Esophagus muscularis mucosa (tissue), 4 donors: ENCODE measurements around the gene RIMBP3B. TPM values are rescaled to one million over a fixed set of nuclear protein-coding genes. Genes with fewer than 3 reads are reported as not detected.
"Not testable (repeated sequence)": the region's sequence is repeated elsewhere in the genome, so short reads cannot be mapped to it uniquely, and the experiment has no call there.

Source experiments
- DNase-seq: peaks from one replicate; pipeline ENCODE4 v3.0.0-alpha.2; 2017; ENCODE audit errors: extremely low spot score
- H3K27ac ChIP-seq, 4 donors: fragments of 200-600 bp; sonication (generic); replicated peaks in 1 of 4; 1 replicate in 3 of 4; 2 replicates in 1 of 4; pipeline ENCODE4 v1.5.1; 2016 to 2019; ENCODE audit warnings: mild to moderate bottlenecking in 1 of 4
- H3K27me3 ChIP-seq, 4 donors: fragments of 200-600 bp; sonication (generic); one replicate each; pipeline versions ENCODE4 v1.5.1 to v1.6.0; 2016 to 2019
- H3K36me3 ChIP-seq, 4 donors: fragments of 200-600 bp; sonication (generic); one replicate each; pipeline ENCODE4 v1.5.1; 2016 to 2019
- H3K4me1 ChIP-seq, 4 donors: fragments of 200-600 bp; sonication (generic); one replicate each; pipeline ENCODE4 v1.5.1; 2016 to 2019
- H3K4me3 ChIP-seq, 4 donors: fragments of 200-600 bp; sonication (generic); 1 replicate in 2 of 4; 2 replicates in 2 of 4; pipeline ENCODE4 v1.5.1; 2016 to 2019; ENCODE audit warnings: mild to moderate bottlenecking in 4 of 4, moderate library complexity in 1 of 4
- H3K9me3 ChIP-seq, 4 donors: fragments of 200-600 bp; sonication (generic); 1 replicate in 3 of 4; 2 replicates in 1 of 4; pipeline ENCODE4 v1.5.1; 2016 to 2019
- WGBS: methylation state at CpG from one replicate; pipeline ENCODE4 v1.1.5; 2018; 5-methylcytosine and 5-hydroxymethylcytosine counted together
- intact Hi-C: fragments of 100-400 bp; cut with DNase I; formaldehyde crosslinking; loops from one replicate; pipeline ENCODE4 v1.15.1; 2023
- total RNA-seq, 4 donors: library from RNA; depleted of rRNA; stranded (reverse); fragments of >200 nt; gene quantifications; one replicate each; pipeline versions ENCODE4 v1.1.0 to v1.2.1, GENCODE V29; 2016

Gene RIMBP3B
- total RNA-seq, 4 donors from 2014 or later = under 0.01 to 0.11 TPM; not detected in 2

DNA sequence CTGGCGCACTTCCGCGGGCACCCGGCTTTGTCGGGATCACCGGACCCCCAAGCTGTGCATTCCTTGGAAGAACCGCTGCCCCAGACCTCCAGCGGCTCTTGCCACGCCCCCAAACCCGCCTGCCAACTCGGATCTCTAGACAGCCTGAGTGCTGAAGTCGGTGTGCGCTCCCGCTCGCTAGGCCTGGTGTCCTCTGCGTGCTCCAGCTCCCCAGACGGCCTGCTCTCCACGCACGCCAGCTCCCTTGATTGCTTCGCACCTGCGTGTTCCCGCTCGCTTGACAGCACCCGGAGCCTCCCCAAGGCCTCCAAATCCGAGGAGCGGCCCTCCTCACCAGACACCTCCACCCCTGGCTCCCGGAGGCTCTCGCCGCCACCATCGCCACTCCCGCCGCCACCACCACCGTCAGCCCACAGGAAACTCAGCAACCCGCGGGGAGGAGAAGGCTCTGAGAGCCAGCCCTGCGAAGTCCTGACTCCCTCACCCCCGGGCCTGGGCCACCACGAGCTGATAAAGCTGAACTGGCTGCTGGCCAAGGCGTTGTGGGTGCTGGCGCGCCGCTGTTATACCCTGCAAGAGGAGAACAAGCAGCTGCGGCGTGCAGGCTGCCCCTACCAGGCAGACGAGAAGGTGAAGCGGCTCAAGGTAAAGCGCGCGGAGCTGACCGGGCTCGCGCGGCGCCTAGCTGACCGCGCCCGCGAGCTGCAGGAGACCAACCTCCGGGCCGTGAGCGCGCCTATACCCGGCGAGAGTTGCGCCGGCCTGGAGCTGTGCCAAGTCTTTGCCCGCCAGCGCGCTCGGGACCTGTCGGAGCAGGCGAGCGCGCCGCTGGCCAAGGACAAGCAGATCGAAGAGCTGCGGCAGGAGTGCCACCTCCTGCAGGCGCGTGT, 1.2 kb downstream of the RIMBP3B start:
- H3K4me1 ChIP-seq, H3K27me3 ChIP-seq, DNase-seq, H3K9me3 ChIP-seq, intact Hi-C loops, H3K36me3 ChIP-seq, H3K27ac ChIP-seq, H3K4me3 ChIP-seq: not testable (repeated sequence)
- no CpG with 5 or more reads among the region's 79 CpGs for WGBS

- no CpG with 5 or more reads among the region's 7 CpGs for WGBS
- H3K27ac ChIP-seq, H3K36me3 ChIP-seq, H3K9me3 ChIP-seq, H3K27me3 ChIP-seq, H3K4me3 ChIP-seq, DNase-seq, intact Hi-C loops, H3K4me1 ChIP-seq: not testable (repeated sequence)
Observed at GRCh38 chr22:21389480-21389879, 5.9 kb downstream of the RIMBP3B start.

- H3K27me3 ChIP-seq, H3K27ac ChIP-seq, H3K36me3 ChIP-seq, H3K4me3 ChIP-seq, H3K4me1 ChIP-seq, DNase-seq, H3K9me3 ChIP-seq, intact Hi-C loops: not testable (repeated sequence)
- WGBS = no CpG with 5 or more reads among the region's 9 CpGs
Observed at GRCh38 chr22:21390013-21390412, 6.5 kb downstream of the RIMBP3B start.

DNA sequence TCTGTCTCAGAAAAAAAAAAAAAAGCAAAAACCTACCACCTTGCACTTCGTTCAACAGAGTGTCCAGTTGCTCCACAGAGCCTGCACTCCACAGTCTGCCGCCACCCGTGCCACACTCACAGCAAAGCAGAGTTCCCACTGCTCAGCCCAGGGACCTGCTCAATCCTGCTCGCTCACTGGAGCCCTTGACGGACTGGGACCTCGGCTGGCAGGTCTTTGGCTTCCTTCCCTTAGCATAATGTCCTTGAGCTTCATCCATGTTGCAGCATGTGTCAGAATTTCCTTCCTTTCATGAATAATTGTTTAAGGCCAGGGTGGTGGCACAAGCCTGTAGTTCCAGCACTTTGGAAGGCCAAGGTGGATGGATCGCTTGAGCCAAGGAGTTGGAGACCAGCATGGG, 11.1 kb downstream of the RIMBP3B start:
- intact Hi-C loops = not testable (repeated sequence)

DNA sequence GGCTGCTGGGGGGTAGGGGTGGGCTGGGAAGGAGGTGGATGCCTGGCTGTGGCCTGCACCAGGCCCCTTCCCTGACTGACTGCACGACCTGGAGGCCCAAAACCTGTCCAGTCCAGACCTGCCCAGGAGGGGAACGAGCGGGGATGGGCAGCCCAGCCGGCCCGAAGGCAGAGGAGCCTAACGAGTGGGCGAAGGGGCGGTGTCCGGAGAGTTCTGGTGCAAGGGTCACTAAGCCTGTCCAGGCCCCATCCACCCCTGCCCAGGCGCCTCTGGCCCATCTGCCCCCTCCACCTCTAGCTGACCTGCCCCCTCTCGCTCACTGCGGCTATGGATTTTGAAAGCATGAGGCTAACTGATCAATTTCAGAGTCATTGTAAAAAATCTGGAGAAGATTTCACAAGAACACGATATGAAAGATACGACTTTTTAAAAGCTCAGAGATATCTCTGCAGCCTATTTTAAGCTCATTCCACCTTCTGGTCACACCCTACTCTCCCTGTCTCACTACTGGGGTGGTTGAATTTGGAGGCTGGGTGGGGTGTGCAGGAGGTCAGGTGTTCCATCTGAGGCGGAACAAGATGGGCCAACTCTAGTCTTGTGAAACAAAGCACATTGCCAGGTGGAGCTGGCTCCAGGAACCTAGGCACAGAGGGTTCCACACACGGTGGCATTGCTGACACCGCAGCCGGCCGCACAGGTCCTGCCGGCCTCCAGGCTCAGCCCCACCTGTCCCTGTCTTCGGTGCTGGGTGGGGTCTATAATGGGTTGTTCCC, 17.8 kb downstream of the RIMBP3B start:
- DNase-seq, intact Hi-C loops, H3K4me3 ChIP-seq, H3K27me3 ChIP-seq, H3K4me1 ChIP-seq, H3K9me3 ChIP-seq, H3K27ac ChIP-seq, H3K36me3 ChIP-seq: not testable (repeated sequence)
- no CpG with 5 or more reads among the region's 21 CpGs for WGBS

More for the DNA sequence above, 11.1 kb downstream of the RIMBP3B start:
- DNase-seq, H3K9me3 ChIP-seq, H3K4me1 ChIP-seq, H3K4me3 ChIP-seq, H3K27ac ChIP-seq, H3K36me3 ChIP-seq, H3K27me3 ChIP-seq: not testable (repeated sequence)
- WGBS = no CpG with 5 or more reads among the region's 7 CpGs

GRCh38 chr22:21402763-21403314, 19.3 kb downstream of the RIMBP3B start:
- H3K27ac ChIP-seq, H3K36me3 ChIP-seq, H3K4me1 ChIP-seq, H3K9me3 ChIP-seq, H3K27me3 ChIP-seq, intact Hi-C loops, DNase-seq, H3K4me3 ChIP-seq: not testable (repeated sequence)
- WGBS = 50% methylated on average over 1 of the region's 5 CpGs

DNA sequence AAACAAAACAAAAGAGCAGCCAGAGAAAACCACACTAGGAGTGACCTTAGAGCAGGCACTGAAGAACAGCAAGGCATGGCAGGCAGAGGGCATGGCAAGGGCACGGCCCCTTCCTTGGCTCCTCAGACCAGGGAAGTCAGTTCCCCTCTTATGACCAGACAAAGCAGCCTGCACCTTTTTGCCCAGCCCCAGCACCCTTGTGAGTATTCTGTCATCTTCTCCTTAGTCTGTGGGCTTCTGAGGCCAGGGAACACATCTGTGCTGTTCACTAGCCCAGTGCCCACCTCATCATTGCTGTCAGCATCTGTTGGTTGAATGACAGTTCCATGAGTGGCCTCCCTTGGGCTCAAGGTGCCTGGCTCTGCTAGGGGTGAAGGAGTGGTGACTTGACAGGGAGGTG, 23.6 kb downstream of the RIMBP3B start:
- H3K9me3 ChIP-seq, H3K4me3 ChIP-seq, H3K36me3 ChIP-seq, H3K4me1 ChIP-seq, H3K27ac ChIP-seq, H3K27me3 ChIP-seq, intact Hi-C loops, DNase-seq: not testable (repeated sequence)
- WGBS = no CpG with 5 or more reads among the region's 1 CpG

DNA sequence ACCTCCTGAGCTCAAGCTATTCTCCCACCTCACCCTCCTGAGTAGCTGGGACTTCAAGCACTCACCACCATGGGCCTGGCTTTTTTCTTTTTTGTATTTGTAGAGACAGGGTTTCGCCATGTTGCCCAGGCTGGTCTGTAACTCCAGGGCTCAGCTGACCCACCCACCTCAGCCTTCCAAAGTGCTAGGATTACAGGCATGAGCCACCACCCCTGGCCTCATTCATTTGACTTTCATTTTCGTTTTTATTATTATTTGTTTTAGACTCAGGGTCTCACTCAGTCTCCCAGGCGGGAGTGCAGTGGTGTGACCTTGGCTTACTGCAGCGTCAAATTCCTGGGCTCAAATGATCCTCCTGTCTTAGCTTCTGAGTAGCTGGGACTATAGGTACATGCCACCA, 24.2 kb downstream of the RIMBP3B start:
- no CpG with 5 or more reads among the region's 4 CpGs for WGBS
- H3K27me3 ChIP-seq, intact Hi-C loops, H3K4me1 ChIP-seq, H3K9me3 ChIP-seq, DNase-seq, H3K4me3 ChIP-seq, H3K36me3 ChIP-seq, H3K27ac ChIP-seq: not testable (repeated sequence)

DNA sequence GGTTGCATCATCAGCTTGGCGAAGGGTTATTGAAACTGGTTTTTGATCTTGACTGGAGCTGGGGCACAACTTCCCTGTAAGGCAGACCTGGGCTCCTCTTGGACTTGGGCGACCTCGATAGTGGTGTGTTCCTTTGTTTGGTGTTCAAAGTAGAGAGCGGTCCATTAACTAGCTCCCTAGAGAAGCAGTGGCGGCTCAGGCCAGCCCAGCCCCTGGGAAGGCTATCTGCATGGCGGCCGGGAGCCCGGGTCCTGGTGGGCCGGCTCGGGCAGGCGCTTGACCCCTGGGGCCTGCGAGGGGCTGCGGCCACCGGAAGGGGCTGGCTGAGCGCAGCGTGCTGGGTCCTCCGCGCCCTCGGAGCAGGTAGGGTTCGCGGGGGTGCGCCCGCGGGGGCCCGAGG, 32.8 kb downstream of the RIMBP3B start:
- H3K9me3 ChIP-seq, H3K4me1 ChIP-seq, intact Hi-C loops, H3K27ac ChIP-seq, DNase-seq, H3K36me3 ChIP-seq, H3K4me3 ChIP-seq, H3K27me3 ChIP-seq: not testable (repeated sequence)
- no CpG with 5 or more reads among the region's 25 CpGs for WGBS

- H3K36me3 ChIP-seq, DNase-seq, H3K27me3 ChIP-seq, intact Hi-C loops, H3K9me3 ChIP-seq, H3K4me1 ChIP-seq: not testable (repeated sequence)
- WGBS = no CpG with 5 or more reads among the region's 81 CpGs
- H3K27ac ChIP-seq = peak within 1 kb of the TSS in 3 of 4 donors; percentile 57 to 71 (median 63)
- H3K4me3 ChIP-seq = peak within 1 kb of the TSS; percentile 47 to 60 (median 55)
Observed at GRCh38 chr22:21417227-21417746, 33.7 kb downstream of the RIMBP3B start, which contains the start of gene HIC2. Gene HIC2 (plus strand): TSS chr22:21417371. CDS start chr22:21442832, 25,461 bp downstream.

DNA sequence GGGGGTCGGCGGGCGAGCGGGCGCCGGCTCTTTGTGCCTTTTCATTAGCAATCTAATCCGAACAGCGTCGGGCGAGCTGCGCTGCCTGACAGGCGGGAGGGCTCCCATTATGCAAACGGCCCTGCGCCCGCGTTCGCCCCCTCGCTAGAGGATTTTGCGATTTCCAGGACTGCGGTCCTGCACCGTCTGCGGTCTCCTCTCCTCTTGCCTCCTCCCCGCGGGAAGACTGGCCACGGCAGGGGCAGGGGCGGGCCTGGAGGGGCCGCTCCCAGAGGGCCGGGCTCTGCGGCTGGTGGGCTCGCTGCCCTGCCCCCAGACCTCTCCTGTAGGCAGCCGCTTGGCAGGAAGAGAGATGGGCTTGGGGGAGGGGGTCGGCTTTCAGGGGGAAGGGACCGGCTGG, 34.3 kb downstream of the RIMBP3B start:
- H3K36me3 ChIP-seq, intact Hi-C loops, DNase-seq, H3K27me3 ChIP-seq, H3K9me3 ChIP-seq, H3K4me1 ChIP-seq: not testable (repeated sequence)
- Histone ChIP-seq H3K27ac (peak overlapping the region in 3 of 4 donors; percentile 57 to 71 (median 63)), H3K4me3 (peak overlapping the region; percentile 47 to 60 (median 55))
- no CpG with 5 or more reads among the region's 33 CpGs for whole genome bisulfite sequencing

DNA sequence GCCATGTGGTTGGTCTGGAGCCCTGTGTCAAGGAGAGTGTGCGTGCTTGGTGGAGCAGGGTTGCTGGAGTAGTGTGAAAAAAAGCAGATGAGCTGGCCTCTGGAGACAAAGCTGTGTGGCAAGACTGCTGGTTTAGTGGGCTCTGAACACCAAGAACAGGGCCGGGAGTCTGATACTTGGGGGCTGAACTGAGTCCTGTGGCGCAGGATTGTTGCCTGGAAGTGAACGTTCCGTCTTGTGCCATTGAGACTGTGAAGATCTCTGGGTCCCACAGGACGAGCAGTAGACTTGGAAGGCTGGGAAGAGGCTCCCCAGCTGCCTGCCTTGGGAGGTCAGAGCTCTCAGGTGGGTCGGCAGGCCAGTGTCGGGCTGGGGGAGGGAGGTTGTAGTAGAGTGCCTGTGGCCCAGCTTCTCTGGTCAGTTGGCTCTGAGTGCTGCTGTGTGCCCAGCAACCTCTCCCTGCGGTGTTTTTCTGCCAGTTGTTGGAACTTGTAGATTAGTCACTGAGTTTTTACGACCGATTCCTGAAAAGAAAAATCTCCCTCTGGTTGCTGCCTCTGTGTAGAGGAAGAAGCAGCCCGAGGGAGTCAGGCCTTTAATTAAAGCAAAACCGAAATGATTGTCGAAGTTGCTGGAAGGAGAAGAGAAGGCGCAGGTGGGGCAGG, 35.6 kb downstream of the RIMBP3B start:
- H3K4me1 ChIP-seq, DNase-seq, H3K36me3 ChIP-seq, H3K27me3 ChIP-seq, intact Hi-C loops, H3K4me3 ChIP-seq, H3K9me3 ChIP-seq: not testable (repeated sequence)
- peak overlapping the region in 1 of 4 donors; percentile 39 for H3K27ac ChIP-seq
- 79% methylated on average over 4 of the region's 15 CpGs for WGBS
